NCI-H226 (cell line): ENCODE data around the gene LRRC38.
"Not testable (repeated sequence)": the region's sequence is repeated elsewhere in the genome, so short reads cannot be mapped to it uniquely, and the experiment has no call there.

Source experiments
- DNase-seq: peaks from one replicate; pipeline ENCODE4 v3.0.0-alpha.2; 2015

LRRC38 gene

GRCh38 chr1:13456904-13457532, 56.8 kb downstream of the LRRC38 start:
- DNase-seq: no peak

GRCh38 chr1:13451399-13451965, 62.3 kb downstream of the LRRC38 start:
- no peak for DNase-seq

- no peak for DNase-seq
Measured at GRCh38 chr1:13450204-13450603, 63.6 kb downstream of the LRRC38 start.

GRCh38 chr1:13443335-13443979, 70.3 kb downstream of the LRRC38 start:
- no peak for DNase-seq

- DNase-seq: not testable (repeated sequence)
Measured at GRCh38 chr1:13439104-13439783, 74.6 kb downstream of the LRRC38 start.

- DNase-seq: no peak
Measured at GRCh38 chr1:13435458-13435857, 78.3 kb downstream of the LRRC38 start.

- not testable (repeated sequence) for DNase-seq
Measured at GRCh38 chr1:13433694-13434358, 80.0 kb downstream of the LRRC38 start.

- no peak for DNase-seq
Measured at GRCh38 chr1:13432251-13432650, 81.6 kb downstream of the LRRC38 start.

- no peak for DNase-seq
Measured at GRCh38 chr1:13430495-13430894, 83.3 kb downstream of the LRRC38 start.
